ENCODE measurements around the gene PSMA6.

The PSMA6 gene

GRCh38 chr14:35336494-35337268, 44.5 kb downstream of the PSMA6 start:
- H3K79me2 ChIP-seq (ENCODE audit: control insufficient read depth, insufficient read depth, low read length, unreplicated experiment), result no peaks in the 10 kb centered on the region
- H3K4me3 ChIP-seq (ENCODE audit: low read depth, low read length), result peak overlapping the region; percentile 36
- no peaks in the 10 kb centered on the region for H3K27me3 ChIP-seq (ENCODE audit: insufficient read depth, low read length)
- peak overlapping the region; percentile 77 for H2AFZ ChIP-seq (ENCODE audit: low read length, unreplicated experiment)
- no peaks in the 10 kb centered on the region for H3K36me3 ChIP-seq (ENCODE audit: insufficient read depth, low read length)
- H3K4me1 ChIP-seq (ENCODE audit: control insufficient read depth, insufficient read depth, low read length, unreplicated experiment), result peaks cover 57% of the 10 kb centered on the region
- H3K27ac ChIP-seq (ENCODE audit: low read depth, low read length), result peak overlapping the region; percentile 80

- H2AFZ ChIP-seq (ENCODE audit: low read length, unreplicated experiment), result peak overlapping the region; percentile 77
- H3K4me3 ChIP-seq (ENCODE audit: low read depth, low read length), result no peak overlapping the region
- H3K27ac ChIP-seq (ENCODE audit: low read depth, low read length), result peak overlapping the region; percentile 80
These were observed 45.4 kb downstream of the PSMA6 start for GRCh38 chr14:35337269-35338255.

GRCh38 chr14:35338731-35339405, 46.7 kb downstream of the PSMA6 start:
- H3K4me3 ChIP-seq (ENCODE audit: low read depth, low read length), result no peak overlapping the region
- no peak overlapping the region for H2AFZ ChIP-seq (ENCODE audit: low read length, unreplicated experiment)
- no peaks in the 10 kb centered on the region for H3K79me2 ChIP-seq (ENCODE audit: control insufficient read depth, insufficient read depth, low read length, unreplicated experiment)

More at GRCh38 chr14:35337269-35338255, 45.4 kb downstream of the PSMA6 start:
- no peaks in the 10 kb centered on the region for H3K79me2 ChIP-seq (ENCODE audit: control insufficient read depth, insufficient read depth, low read length, unreplicated experiment)
- H3K27me3 ChIP-seq (ENCODE audit: insufficient read depth, low read length), result no peaks in the 10 kb centered on the region
- no peaks in the 10 kb centered on the region for H3K36me3 ChIP-seq (ENCODE audit: insufficient read depth, low read length)
- peaks cover 65% of the 10 kb centered on the region for H3K4me1 ChIP-seq (ENCODE audit: control insufficient read depth, insufficient read depth, low read length, unreplicated experiment)

GRCh38 chr14:35339761-35340406, 47.7 kb downstream of the PSMA6 start:
- no peaks in the 10 kb centered on the region for H3K27me3 ChIP-seq (ENCODE audit: insufficient read depth, low read length)
- H3K27ac ChIP-seq (ENCODE audit: low read depth, low read length), result no peak overlapping the region
- no peak overlapping the region for H2AFZ ChIP-seq (ENCODE audit: low read length, unreplicated experiment)
- H3K4me1 ChIP-seq (ENCODE audit: control insufficient read depth, insufficient read depth, low read length, unreplicated experiment), result peaks cover 51% of the 10 kb centered on the region
- no peaks in the 10 kb centered on the region for H3K79me2 ChIP-seq (ENCODE audit: control insufficient read depth, insufficient read depth, low read length, unreplicated experiment)
- no peaks in the 10 kb centered on the region for H3K36me3 ChIP-seq (ENCODE audit: insufficient read depth, low read length)
- H3K4me3 ChIP-seq (ENCODE audit: low read depth, low read length), result no peak overlapping the region

More at GRCh38 chr14:35338731-35339405, 46.7 kb downstream of the PSMA6 start:
- H3K36me3 ChIP-seq (ENCODE audit: insufficient read depth, low read length), result no peaks in the 10 kb centered on the region
- H3K4me1 ChIP-seq (ENCODE audit: control insufficient read depth, insufficient read depth, low read length, unreplicated experiment), result peaks cover 57% of the 10 kb centered on the region
- H3K27ac ChIP-seq (ENCODE audit: low read depth, low read length), result no peak overlapping the region
- no peaks in the 10 kb centered on the region for H3K27me3 ChIP-seq (ENCODE audit: insufficient read depth, low read length)

GRCh38 chr14:35340616-35341453, 48.7 kb downstream of the PSMA6 start:
- H3K27me3 ChIP-seq (ENCODE audit: insufficient read depth, low read length), result no peaks in the 10 kb centered on the region
- peak overlapping the region; percentile 69 for H2AFZ ChIP-seq (ENCODE audit: low read length, unreplicated experiment)

GRCh38 chr14:35341454-35341750, 49.2 kb downstream of the PSMA6 start:
- peak overlapping the region; percentile 69 for H2AFZ ChIP-seq (ENCODE audit: low read length, unreplicated experiment)
- peak overlapping the region; percentile 85 for H3K27ac ChIP-seq (ENCODE audit: low read depth, low read length)
- H3K79me2 ChIP-seq (ENCODE audit: control insufficient read depth, insufficient read depth, low read length, unreplicated experiment), result no peaks in the 10 kb centered on the region
- H3K4me3 ChIP-seq (ENCODE audit: low read depth, low read length), result peak overlapping the region; percentile 56; the same call in 1 of the 2 replicates
- no peaks in the 10 kb centered on the region for H3K36me3 ChIP-seq (ENCODE audit: insufficient read depth, low read length)
- H3K27me3 ChIP-seq (ENCODE audit: insufficient read depth, low read length), result no peaks in the 10 kb centered on the region
- H3K4me1 ChIP-seq (ENCODE audit: control insufficient read depth, insufficient read depth, low read length, unreplicated experiment), result peaks cover 36% of the 10 kb centered on the region

More at GRCh38 chr14:35340616-35341453, 48.7 kb downstream of the PSMA6 start:
- no peaks in the 10 kb centered on the region for H3K36me3 ChIP-seq (ENCODE audit: insufficient read depth, low read length)
- H3K79me2 ChIP-seq (ENCODE audit: control insufficient read depth, insufficient read depth, low read length, unreplicated experiment), result no peaks in the 10 kb centered on the region
- peaks cover 41% of the 10 kb centered on the region for H3K4me1 ChIP-seq (ENCODE audit: control insufficient read depth, insufficient read depth, low read length, unreplicated experiment)
- H3K4me3 ChIP-seq (ENCODE audit: low read depth, low read length), result 0 out of 2 replicates have a peak overlapping the region, but pooled peaks have one; percentile 56
- peak overlapping the region; percentile 85 for H3K27ac ChIP-seq (ENCODE audit: low read depth, low read length)

GRCh38 chr14:35341751-35342488, 49.7 kb downstream of the PSMA6 start:
- H3K36me3 ChIP-seq (ENCODE audit: insufficient read depth, low read length), result no peaks in the 10 kb centered on the region
- H3K79me2 ChIP-seq (ENCODE audit: control insufficient read depth, insufficient read depth, low read length, unreplicated experiment), result no peaks in the 10 kb centered on the region
- H2AFZ ChIP-seq (ENCODE audit: low read length, unreplicated experiment), result peak overlapping the region; percentile 71
- peak overlapping the region; percentile 85 for H3K27ac ChIP-seq (ENCODE audit: low read depth, low read length)
- peak overlapping the region; percentile 56 for H3K4me3 ChIP-seq (ENCODE audit: low read depth, low read length)
- peaks cover 30% of the 10 kb centered on the region for H3K4me1 ChIP-seq (ENCODE audit: control insufficient read depth, insufficient read depth, low read length, unreplicated experiment)
- H3K27me3 ChIP-seq (ENCODE audit: insufficient read depth, low read length), result no peaks in the 10 kb centered on the region

GRCh38 chr14:35342489-35343010, 50.4 kb downstream of the PSMA6 start:
- Histone ChIP-seq H3K27me3 (ENCODE audit: insufficient read depth, low read length) (no peaks in the 10 kb centered on the region), H3K4me3 (ENCODE audit: low read depth, low read length) (peak overlapping the region; percentile 56; the same call in 1 of the 2 replicates), H3K79me2 (ENCODE audit: control insufficient read depth, insufficient read depth, low read length, unreplicated experiment) (no peaks in the 10 kb centered on the region), H2AFZ (ENCODE audit: low read length, unreplicated experiment) (peak overlapping the region; percentile 71), H3K36me3 (ENCODE audit: insufficient read depth, low read length) (no peaks in the 10 kb centered on the region), H3K4me1 (ENCODE audit: control insufficient read depth, insufficient read depth, low read length, unreplicated experiment) (peaks cover 24% of the 10 kb centered on the region), H3K27ac (ENCODE audit: low read depth, low read length) (peak overlapping the region; percentile 85)

GRCh38 chr14:35343702-35344101, 51.5 kb downstream of the PSMA6 start:
- Histone ChIP-seq H3K27ac (ENCODE audit: low read depth, low read length) (no peak overlapping the region), H3K4me3 (ENCODE audit: low read depth, low read length) (no peak overlapping the region), H3K4me1 (ENCODE audit: control insufficient read depth, insufficient read depth, low read length, unreplicated experiment) (peaks cover 20% of the 10 kb centered on the region), H3K79me2 (ENCODE audit: control insufficient read depth, insufficient read depth, low read length, unreplicated experiment) (no peaks in the 10 kb centered on the region), H3K27me3 (ENCODE audit: insufficient read depth, low read length) (no peaks in the 10 kb centered on the region), H3K36me3 (ENCODE audit: insufficient read depth, low read length) (no peaks in the 10 kb centered on the region), H2AFZ (ENCODE audit: low read length, unreplicated experiment) (no peak overlapping the region)

All from ACC112 (cell line).